HG02938 (cell line): ENCODE results near the gene NHLRC2.
"Not testable (repeated sequence)": the region's sequence is repeated elsewhere in the genome, so short reads cannot be mapped to it uniquely, and the experiment has no call there.

Experiments used
- ATAC-seq: cut with Tn5 transposase; IDR thresholded peaks from one replicate; pipeline ENCODE4 v1.9.1; 2021; ENCODE audit warnings: mild to moderate bottlenecking, moderate library complexity; ENCODE audit not compliant: unreplicated experiment

NHLRC2 gene, protein sequence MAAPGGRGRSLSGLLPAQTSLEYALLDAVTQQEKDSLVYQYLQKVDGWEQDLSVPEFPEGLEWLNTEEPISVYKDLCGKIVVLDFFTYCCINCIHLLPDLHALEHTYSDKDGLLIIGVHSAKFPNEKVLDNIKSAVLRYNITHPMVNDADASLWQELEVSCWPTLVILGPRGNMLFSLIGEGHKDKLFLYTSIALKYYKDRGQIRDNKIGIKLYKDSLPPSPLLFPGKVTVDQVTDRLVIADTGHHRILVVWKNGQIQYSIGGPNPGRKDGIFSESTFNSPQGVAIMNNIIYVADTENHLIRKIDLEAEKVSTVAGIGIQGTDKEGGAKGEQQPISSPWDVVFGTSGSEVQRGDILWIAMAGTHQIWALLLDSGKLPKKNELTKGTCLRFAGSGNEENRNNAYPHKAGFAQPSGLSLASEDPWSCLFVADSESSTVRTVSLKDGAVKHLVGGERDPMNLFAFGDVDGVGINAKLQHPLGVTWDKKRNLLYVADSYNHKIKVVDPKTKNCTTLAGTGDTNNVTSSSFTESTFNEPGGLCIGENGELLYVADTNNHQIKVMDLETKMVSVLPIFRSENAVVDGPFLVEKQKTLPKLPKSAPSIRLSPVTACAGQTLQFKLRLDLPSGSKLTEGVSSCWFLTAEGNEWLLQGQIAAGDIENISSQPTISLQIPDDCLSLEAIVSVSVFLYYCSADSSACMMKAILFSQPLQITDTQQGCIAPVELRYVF

DNA sequence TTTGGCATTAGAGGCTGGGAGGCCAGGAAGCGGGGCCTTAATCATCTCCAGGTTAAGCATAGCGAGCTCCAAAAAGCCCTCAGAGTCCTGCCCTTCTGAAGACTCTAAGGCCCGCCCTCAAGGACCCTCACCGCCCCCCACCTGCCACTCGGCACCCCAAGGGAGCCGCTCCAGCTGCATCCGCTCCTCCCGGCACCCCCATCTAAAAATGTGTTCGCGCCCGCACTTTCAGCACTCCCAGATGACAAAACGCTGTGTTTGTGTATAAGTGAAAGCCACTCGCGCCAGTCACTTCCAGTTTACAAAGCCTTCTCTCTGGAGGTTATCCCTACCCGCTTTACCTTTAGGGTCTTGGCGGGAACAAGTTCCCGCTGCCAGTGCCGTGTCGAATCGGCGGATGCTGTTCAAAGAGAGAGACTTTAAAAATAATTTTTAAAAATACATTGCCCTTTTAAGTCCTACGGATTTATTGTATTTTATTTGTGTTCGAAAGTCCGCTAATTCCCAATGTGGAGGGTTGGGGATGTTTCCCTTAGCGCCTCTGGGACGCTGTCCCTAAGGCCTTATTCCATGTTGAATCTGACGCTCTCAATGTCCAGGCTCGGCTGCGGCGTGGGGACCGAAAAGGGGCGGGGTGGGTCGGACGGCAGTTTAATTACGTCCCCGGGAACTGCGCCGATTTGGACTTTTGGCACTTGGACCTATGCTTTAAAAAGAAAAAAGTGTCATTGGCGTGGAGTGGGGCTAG is at the start of gene NHLRC2, which contains the start of gene DCLRE1A:
Gene NHLRC2 (plus strand): TSS at position 649 of the 748 bp plus-strand sequence. CDS start 212 bp downstream, outside the sequence.
Gene DCLRE1A (minus strand): TSS at position 70 of the 748 bp plus-strand sequence. CDS start 900 bp downstream, outside the sequence.
- ATAC-seq: peak; percentile 37

DNA sequence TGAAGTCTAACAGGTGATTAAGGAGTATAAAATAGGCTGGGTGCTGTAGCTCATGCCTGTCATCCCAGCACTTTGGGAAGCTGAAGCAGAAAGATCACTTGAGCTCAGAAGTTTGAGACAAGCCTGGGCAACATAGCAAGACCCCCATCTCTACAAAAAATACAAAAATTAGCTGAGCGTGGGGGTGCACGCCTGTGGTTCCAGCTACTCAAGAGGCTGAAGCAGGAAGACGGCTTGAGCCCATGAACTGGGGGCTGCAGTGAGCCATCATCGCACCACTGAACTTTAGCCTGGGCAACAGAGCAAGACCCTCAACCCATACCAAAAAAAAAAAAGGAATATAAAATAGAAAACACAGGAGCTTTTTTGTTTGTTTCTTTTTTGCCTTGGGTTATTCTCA is 48.0 kb upstream of the NHLRC2 start:
- no peak for ATAC-seq

DNA sequence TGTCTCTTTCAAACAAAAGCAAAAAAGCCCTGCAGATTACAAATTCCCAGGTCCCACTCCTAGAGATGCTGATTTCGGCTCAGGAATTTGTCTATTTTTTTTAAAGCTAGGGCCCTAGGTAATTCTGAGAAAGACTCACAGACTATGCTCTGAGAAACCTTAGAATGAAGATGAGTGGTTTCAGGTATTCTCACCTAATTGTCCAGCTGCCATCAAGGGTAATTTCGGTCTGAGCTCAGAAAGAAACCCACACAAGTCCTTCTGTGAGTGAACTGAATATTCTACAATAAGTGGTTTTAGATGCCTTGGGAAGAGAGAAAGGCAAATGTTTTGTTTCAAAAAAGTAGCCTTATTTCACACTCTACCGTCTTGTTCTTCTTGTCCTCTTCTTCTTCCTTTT is 46.3 kb upstream of the NHLRC2 start:
- ATAC-seq: no peak

DNA sequence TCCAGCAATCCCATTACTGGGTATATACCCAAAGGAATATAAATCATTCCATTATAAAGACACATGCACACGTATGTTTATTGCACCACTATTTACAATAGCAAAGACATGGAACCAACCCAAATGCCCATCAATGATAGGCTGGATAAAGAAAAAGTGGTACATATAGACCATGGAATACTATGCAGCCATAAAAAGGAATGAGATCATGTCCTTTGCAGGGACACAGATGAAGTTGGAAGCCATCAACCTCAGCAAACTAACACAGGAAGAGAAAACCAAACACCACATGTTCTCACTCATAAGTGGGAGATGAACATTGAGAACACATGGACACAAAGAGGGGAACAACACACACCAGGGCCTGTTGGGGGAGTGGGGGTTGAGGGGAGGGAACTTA is 39.8 kb upstream of the NHLRC2 start:
- ATAC-seq: not testable (repeated sequence)

DNA sequence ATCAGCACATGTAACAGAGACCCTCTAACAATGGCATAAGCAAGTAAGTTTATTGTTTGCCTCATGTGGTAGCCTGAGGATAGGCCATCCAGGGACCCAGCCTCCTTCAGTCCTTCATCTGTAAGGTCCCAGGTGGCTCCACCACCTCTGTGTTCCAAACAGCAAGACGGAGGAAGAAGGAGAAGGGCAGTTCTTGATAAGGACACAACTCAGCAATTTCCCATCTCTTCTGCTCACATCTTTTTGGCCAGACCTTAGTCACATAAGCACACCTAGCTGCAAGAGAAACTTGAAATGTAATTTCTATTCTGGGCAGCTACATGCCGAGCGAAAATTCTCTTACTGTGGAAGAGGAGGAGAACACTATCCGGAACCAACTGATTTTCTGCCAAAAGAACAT is 34.5 kb upstream of the NHLRC2 start:
- ATAC-seq: no peak

DNA sequence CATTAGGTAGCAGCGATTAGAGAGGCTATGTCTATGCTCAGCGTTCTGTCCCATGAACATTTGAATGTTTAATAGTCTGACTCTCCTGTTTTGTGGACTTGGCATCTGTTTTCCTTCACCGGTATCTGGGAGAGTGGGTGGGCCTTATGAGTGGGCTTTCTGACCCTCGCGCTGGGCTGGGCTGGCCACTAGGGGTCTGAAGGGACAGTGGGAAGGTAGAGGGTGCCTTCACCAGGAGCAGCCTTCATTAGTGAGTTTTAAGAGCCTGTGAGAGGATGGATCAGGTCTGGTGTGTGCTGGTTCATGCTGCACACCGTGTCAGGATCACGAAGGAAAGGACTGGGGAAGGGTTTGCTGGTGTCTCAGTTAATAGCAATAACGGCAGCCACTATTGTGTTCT is 34.0 kb upstream of the NHLRC2 start:
- ATAC-seq: no peak

DNA sequence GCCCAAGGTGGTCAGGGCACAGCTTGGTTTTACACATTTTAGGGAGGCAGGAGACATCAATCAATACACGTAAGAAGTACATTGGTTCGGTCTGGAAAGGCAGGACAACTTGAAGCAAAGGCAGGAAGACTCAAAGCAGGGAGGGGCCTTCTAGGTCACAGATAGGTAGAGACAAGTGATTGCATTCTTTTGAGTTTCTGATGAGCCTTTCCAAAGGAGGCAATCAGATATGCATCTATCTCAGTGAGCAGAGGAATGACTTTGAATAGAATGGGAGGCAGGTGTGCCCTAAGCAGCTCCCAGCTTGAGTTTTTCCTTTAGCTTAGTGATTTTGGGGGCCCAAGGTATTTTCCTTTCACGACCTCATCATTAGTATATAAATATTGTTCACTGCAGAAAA is 33.2 kb upstream of the NHLRC2 start:
- not testable (repeated sequence) for ATAC-seq

DNA sequence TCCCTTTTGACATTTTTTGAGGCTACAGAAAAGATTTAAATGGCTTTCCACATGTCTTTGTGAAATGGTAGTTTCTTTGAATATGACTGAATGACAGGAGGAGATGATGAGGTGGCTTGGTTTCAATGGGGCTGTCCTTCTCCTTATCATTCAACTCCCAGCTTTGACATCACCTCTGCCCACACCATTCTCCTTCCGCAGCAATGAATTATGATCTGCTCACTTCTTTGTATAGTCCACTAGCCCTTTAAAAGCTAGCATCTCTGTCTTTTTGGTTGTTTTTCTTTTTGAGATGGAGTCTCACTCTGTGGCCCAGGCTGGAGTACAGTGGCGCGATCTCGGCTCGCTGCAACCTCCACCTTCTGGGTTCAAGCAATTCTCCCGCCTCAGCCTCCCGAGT is 32.3 kb upstream of the NHLRC2 start:
- no peak for ATAC-seq

DNA sequence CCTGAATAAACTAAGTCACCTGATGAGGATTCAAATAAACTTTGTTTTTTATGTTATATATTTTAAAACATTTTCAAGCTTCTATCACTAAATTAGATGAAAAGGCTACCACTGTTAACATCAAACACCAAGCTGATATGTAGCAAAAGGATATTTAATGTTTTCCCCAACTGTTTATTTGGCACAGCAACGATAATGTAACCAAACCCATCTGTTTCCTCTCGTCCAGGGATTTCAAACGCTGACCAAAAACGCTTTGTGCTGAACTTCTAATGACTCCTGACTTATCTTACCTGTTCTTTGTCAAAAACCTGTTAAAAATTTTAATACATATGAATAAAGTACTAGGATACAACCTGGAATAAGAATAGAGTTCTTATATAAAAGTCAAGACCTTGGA is 31.1 kb upstream of the NHLRC2 start:
- ATAC-seq: no peak

DNA sequence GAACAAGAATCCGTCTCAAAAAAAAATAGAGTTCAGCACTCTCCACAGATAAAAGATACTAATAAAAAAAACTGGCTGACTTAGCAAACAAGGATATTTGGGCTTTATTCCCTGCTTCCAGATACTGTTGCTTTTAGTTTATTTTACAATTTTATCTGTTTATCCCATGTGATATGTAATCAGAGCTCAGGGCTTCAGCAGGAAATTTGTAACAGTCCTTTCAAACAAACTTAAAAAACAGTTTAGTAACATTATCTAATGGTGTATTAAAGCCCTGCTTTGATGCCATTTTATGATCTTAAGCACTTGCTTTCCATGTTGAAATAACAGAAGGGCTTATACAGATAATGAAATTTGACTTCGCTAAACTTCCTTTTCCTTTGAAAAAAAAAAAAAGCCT is 28.7 kb upstream of the NHLRC2 start:
- ATAC-seq: no peak

DNA sequence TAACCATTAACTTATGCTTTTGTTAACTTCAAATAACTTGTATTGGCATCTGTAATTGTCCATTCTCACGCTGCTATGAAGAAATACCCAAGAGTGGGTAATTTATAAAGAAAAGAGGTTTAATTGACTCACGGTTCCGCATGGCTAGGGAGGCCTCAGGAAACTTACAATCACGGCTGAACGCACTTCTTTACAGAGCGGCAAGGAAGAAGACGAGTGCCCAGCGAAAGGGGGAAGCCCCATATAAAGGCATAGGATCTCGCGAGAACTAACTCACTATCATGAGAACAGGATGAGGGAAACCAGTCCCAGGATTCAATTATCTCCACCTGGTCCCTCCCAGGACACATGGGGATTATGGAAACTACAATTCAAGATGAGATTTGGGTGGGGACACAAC is 25.9 kb upstream of the NHLRC2 start:
- ATAC-seq: not testable (repeated sequence)

DNA sequence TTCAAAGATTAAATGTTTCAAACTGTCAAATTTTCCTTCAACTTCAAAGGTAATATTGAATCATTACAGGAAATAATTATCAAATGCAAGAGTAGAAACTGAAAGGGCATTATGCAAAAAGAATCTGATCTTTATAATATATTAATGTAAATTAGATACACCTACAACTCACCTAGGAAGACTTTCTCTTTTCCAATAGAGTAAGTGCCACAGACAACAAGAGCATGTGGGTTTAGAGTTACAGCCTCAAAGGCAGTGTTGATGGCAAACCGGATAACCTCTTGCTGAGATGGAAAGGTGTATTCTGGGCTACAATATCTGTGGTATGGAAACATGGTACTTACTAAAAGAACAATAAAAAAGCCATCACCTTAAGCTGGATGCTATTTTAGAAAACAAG is 12.3 kb upstream of the NHLRC2 start:
- no peak for ATAC-seq

DNA sequence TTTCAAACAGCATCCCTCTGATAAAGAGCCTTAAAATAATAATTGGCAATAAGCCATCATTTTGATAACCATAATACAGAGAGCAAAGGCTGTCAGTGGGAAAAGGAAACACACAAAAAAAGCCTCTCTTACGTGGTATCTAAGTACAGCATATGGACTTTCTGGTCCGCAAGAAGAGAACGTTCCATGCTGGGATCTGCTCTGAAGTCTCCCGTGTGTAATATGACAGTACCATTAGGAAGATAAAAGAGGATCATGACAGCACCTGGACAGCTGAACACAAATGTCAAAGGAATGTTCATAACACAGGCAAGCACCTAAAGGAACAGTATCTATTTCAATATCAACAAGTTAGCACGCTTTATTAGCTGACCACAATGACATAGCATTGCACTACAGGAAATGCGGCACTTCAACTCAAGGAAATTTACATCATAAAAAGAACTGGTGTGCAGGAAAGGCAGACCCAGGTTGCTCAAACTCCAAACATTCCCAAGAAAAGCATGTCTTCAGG is 10.4 kb upstream of the NHLRC2 start:
- ATAC-seq: no peak

DNA sequence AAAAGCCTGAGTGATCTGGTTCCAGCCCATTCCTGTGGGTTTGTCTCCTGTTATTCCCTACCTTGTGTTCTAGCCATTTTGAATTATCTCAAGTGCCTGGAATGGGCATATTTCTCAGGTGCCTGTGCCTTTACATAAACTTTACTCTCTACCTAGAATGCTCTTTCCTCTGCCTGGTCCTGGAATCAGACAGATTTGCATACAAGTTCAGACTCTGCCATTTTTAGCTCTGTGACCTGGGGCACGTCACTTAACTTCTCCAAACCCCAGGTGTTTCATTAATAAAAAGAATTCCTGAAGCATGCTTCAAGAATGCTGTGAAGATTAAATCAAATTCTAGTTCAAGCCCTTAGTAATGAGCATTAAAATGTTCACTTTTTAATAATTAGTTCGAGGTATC is 8.4 kb upstream of the NHLRC2 start:
- ATAC-seq: no peak

DNA sequence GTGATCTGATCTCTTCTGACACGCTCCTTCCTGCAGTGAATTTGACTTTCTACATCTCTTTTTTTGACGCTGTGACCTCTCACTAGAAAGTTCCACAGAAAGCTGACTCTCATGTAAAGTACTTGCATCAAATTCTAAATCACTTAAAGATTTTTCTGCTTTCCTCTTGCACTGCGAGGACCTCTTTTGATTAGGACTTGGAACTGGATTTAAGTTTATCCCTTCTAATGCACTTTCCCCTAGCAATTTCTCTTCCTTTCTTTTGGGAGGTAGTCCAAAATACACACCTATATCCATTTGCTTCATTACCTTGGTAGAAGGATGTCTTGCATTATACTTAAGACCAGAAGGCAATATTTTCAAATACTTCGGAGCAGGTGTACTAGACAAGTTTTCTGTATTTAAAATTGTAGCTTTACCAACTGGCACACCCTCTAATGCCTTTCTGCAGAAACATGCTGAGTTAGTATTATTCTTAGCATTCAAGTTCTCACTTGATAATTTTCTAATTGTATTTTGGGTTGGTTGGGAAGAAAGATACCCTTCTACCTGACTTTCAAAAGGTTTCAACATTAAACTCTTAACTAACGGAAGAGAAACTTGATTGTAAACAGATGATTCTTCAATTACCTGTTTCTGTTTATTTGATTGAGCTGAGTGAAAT is 5.2 kb upstream of the NHLRC2 start:
- no peak for ATAC-seq

DNA sequence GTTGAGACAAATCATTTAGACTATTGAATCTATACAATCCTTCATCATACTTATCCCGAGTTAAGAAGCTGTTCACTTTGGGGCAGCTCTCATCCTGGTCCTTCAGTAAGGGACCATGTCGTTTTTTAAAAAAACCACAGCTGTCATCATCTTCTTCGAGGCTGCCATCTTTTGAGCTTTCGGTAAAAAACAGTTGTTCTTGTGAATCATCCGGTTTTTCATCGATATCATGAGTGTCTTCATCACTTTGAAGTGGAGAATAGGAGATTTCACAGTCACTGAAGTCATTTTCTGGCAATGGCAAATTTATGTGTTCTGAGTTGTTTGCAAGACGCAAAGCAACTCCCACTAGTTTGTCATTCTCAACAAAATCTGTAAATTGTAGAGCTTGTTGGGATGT is 4.5 kb upstream of the NHLRC2 start:
- no peak for ATAC-seq

DNA sequence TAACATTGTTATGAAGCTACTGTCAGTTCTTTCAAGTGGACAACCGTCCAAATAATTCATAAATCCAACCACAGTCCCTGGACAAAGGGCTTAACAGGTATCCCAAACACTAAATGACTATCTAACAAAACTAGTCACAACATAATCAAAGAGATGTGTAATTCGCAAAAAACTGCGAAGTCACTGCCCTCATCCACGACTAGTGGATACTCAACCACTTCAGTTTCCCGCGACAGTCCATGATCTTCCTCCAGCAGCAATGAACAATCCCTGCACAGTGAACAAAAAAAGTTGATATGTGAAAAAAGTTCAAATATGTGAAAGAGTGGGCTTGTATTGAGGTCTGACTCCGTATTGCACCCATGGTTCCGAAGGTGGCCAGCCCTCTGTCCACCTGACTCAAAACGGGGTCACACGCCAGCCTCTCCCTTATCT is 866 bp upstream of the NHLRC2 start:
- no peak for ATAC-seq

DNA sequence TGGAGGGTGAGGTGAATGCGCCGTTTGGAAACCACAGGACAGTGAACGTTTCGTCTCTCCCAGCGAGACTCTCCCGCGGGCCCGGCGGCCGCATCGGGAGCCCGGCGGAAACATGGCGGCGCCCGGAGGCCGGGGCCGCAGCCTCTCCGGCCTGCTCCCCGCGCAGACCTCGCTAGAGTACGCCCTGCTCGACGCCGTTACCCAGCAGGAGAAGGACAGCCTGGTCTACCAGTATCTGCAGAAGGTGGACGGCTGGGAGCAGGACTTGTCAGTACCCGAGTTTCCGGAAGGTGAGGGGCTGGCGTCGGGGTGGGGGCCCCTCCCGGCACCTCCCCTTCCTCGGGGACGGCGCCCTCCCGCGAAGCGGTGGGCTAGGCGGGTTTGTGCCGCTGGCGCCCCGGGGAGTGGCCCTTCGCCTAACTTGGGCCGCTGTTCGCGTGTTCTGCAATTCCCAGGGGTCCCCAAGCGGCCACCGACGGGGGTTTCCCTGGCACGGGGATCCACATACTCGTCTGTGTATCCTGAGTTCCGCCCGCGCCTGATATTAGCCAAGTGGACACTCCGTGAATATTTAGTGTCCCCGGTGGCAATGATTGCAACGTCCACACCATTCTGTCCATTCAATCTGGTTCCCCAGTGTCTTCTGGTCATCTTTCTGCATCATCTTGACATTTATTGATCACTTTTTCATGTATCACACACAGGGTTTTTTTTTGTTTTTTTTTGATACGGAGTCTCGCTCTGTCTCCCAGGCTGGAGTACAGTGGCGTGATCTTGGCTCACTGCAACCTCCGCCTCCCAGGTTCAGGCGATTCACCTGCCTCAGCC is 514 bp downstream of the NHLRC2 start:
- peak; percentile 34 for ATAC-seq

DNA sequence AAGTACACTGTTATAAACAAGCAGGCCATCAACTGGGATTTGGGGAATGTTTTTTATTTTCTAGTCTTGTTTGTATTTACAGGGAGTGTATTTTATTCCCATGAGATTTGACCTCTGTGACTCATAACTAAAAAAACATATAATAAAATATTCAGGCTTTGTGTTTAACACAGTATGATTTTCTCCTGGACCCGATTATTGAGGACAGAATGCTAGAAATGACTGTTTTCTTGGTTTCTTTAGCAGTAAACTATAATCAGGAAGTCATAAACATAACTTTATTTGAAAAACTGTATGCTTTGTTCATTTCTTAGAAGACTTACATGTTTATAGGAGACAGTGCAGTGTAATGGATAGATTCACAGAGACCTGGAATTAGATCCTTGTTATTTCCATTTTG is 2.1 kb downstream of the NHLRC2 start:
- ATAC-seq: no peak

DNA sequence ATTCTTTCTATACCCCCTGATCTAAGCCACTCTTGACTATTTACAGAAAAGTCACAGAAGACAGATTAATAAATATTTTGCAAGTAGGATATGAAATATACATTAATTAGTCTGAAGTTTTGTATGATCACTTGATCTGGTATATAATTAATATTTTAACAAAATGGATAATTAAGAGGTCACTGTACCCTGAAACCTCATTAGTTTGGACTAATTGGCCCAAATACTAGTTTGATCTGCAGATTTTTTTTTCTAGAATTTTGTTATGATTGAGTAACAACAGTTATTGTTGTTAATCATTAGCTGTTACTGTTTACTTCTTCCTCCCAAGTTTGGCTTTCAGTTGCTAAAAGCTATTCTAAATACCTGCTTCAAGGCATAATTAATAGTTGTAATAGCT is 2.7 kb downstream of the NHLRC2 start:
- ATAC-seq: no peak
